ENCODE measurements around the gene DDIT3.
A peak's percentile ranks its signal among the peaks of the same experiment; 100 is the strongest.

DDIT3 gene

DNA sequence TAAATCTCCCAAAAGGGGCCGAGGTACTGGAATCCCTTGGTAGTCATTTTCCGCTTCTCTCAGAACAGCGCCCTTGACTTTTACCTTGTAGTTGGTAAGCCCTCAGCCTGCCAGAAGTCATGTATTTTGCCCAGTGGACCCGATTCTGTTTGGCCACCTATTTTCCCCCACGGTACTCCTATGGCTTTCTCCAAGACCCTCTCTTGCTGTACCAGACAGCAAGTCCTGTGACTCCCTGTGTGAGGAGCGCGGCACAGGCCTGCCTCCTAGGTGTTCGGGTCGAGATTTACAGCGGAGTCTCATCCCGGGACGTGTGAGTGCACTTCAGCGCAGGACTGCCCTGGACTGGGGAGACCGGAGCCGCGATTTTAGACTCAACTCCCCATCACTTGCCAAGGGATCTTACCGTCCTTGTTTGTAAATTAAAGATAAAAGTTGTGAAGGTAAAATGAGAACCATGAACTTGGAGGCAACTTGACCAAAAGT lies 1.3 kb upstream of the DDIT3 start:
- H3K79me2 ChIP-seq (ENCODE audit: control insufficient read depth, low read length) = peaks cover 62% of the 10 kb centered on the region

DNA sequence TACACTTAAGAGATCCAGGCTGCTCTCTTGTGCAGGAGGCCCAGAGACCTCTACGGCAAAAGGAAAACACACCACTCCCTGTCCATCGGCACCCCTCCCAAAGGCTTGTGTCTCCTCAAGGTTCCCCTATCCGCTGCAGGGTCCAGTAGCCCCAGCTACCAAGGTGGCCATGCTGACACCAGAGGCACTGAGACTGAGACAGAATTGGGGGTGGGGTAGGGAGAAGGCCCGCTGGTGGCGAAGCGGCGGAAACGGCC lies 590 bp downstream of the DDIT3 start:
- no peaks in the 10 kb centered on the region for H3K27me3 ChIP-seq (ENCODE audit: control insufficient read depth, low read length)
- H3K36me3 ChIP-seq (ENCODE audit: control insufficient read depth, low read length) = peaks cover 68% of the 10 kb centered on the region
- TF ChIP-seq, protein P1, sequence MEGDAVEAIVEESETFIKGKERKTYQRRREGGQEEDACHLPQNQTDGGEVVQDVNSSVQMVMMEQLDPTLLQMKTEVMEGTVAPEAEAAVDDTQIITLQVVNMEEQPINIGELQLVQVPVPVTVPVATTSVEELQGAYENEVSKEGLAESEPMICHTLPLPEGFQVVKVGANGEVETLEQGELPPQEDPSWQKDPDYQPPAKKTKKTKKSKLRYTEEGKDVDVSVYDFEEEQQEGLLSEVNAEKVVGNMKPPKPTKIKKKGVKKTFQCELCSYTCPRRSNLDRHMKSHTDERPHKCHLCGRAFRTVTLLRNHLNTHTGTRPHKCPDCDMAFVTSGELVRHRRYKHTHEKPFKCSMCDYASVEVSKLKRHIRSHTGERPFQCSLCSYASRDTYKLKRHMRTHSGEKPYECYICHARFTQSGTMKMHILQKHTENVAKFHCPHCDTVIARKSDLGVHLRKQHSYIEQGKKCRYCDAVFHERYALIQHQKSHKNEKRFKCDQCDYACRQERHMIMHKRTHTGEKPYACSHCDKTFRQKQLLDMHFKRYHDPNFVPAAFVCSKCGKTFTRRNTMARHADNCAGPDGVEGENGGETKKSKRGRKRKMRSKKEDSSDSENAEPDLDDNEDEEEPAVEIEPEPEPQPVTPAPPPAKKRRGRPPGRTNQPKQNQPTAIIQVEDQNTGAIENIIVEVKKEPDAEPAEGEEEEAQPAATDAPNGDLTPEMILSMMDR (IDR thresholded peaks at IDR 0.05; ENCODE audit: low read depth, low read length, poor library complexity, severe bottlenecking) = peak; percentile 13
- TF ChIP-seq EZH2phosphoT487 (IDR thresholded peaks at IDR 0.05; ENCODE audit: borderline replicate concordance, low read length) = no peak
- peaks cover 53% of the 10 kb centered on the region for H3K4me1 ChIP-seq (ENCODE audit: control insufficient read depth, low read length)
- no peaks in the 10 kb centered on the region for H3K9me3 ChIP-seq (ENCODE audit: control insufficient read depth, insufficient read depth, low read length)
- H3K4me2 ChIP-seq (ENCODE audit: low read length) = peak overlapping the region; percentile 91
- H3K79me2 ChIP-seq (ENCODE audit: control insufficient read depth, low read length) = peaks cover 54% of the 10 kb centered on the region
- no peaks in the 10 kb centered on the region for H3K9me2 ChIP-seq (replicated peaks; ENCODE audit: control insufficient read depth, low read length)
- peaks cover 37% of the 10 kb centered on the region for H3F3A ChIP-seq (ENCODE audit: control insufficient read depth, insufficient read depth)
- H3K27ac ChIP-seq (ENCODE audit: low read depth, low read length) = peak overlapping the region; percentile 70
- peaks cover 8% of the 10 kb centered on the region for H4K20me1 ChIP-seq (ENCODE audit: control insufficient read depth, insufficient read depth, low read depth, low read length)
- H3K4me3 ChIP-seq (ENCODE audit: low read length) = peak overlapping the region; percentile 95

More for the DNA sequence above, 1.3 kb upstream of the DDIT3 start:
- peaks cover 56% of the 10 kb centered on the region for H3K4me1 ChIP-seq (ENCODE audit: control insufficient read depth, low read length)
- no peaks in the 10 kb centered on the region for H3K27me3 ChIP-seq (ENCODE audit: control insufficient read depth, low read length)
- H3K4me3 ChIP-seq (ENCODE audit: low read length) = peak overlapping the region; percentile 84
- H3F3A ChIP-seq (ENCODE audit: control insufficient read depth, insufficient read depth) = peaks cover 22% of the 10 kb centered on the region
- H3K27ac ChIP-seq (ENCODE audit: low read depth, low read length) = peak overlapping the region; percentile 97
- H3K36me3 ChIP-seq (ENCODE audit: control insufficient read depth, low read length) = peaks cover 66% of the 10 kb centered on the region
- no peaks in the 10 kb centered on the region for H3K9me3 ChIP-seq (ENCODE audit: control insufficient read depth, insufficient read depth, low read length)
- TF ChIP-seq, protein P1 (IDR thresholded peaks at IDR 0.05; ENCODE audit: low read depth, low read length, poor library complexity, severe bottlenecking) = peak; percentile 7
- no peak for TF ChIP-seq EZH2phosphoT487 (IDR thresholded peaks at IDR 0.05; ENCODE audit: borderline replicate concordance, low read length)
- no peaks in the 10 kb centered on the region for H3K9me2 ChIP-seq (replicated peaks; ENCODE audit: control insufficient read depth, low read length)
- H4K20me1 ChIP-seq (ENCODE audit: control insufficient read depth, insufficient read depth, low read depth, low read length) = peaks cover 8% of the 10 kb centered on the region
- H3K4me2 ChIP-seq (ENCODE audit: low read length) = peak overlapping the region; percentile 87

DNA sequence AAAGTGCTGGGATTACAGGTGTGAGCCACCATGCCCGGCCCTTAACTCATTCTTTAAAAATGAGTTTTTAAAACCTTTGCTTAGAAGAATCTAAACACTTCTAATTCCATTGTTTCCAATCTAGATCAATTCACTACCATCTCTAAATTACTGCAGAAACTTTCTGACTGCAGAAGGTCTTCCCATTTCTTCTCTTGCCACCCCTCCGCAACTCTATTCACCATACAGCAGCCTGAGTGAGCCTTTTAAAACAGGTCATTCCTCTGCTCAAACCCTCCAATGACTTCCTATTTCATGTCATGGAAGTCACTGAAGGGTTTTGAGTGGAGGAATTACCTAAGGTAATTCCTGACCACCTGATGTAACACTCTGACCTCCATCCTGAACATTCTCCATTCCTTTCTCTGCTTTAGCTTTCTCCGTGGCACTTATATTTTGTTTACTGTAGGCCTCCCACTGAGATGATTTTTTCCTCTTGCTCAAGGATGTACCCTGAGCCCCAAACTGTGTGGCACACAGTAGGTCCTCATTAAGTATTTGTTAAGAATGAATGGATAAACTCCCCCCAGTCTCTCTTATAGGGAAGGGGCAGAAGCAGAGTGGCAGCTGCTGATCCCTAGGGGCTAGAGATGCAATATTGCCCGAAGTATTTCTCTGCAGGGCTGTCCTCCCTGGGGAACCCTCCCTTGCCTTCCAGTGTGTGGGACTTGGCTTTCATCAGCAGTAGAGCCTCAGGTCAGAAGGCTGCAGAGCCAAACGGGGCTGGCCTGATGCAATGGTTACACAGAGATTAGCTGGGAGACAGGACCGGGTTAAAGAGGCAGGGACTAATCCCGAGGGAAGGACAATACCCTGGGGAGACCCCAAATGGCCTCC lies 1.2 kb downstream of the DDIT3 start:
- Histone ChIP-seq H3K79me2 (ENCODE audit: control insufficient read depth, low read length) (peaks cover 48% of the 10 kb centered on the region), H4K20me1 (ENCODE audit: control insufficient read depth, insufficient read depth, low read depth, low read length) (peaks cover 8% of the 10 kb centered on the region), H3K36me3 (ENCODE audit: control insufficient read depth, low read length) (peaks cover 68% of the 10 kb centered on the region)

More for the DNA sequence above, 1.2 kb downstream of the DDIT3 start:
- H3K4me3 ChIP-seq (ENCODE audit: low read length) = peak overlapping the region; percentile 95
- peaks cover 41% of the 10 kb centered on the region for H3F3A ChIP-seq (ENCODE audit: control insufficient read depth, insufficient read depth)
- no peaks in the 10 kb centered on the region for H3K9me2 ChIP-seq (replicated peaks; ENCODE audit: control insufficient read depth, low read length)
- H3K27ac ChIP-seq (ENCODE audit: low read depth, low read length) = peak overlapping the region; percentile 70
- no peaks in the 10 kb centered on the region for H3K9me3 ChIP-seq (ENCODE audit: control insufficient read depth, insufficient read depth, low read length)
- H3K4me1 ChIP-seq (ENCODE audit: control insufficient read depth, low read length) = peaks cover 47% of the 10 kb centered on the region
- H3K4me2 ChIP-seq (ENCODE audit: low read length) = peak overlapping the region; percentile 91
- no peaks in the 10 kb centered on the region for H3K27me3 ChIP-seq (ENCODE audit: control insufficient read depth, low read length)
- TF ChIP-seq, protein P1 (IDR thresholded peaks at IDR 0.05; ENCODE audit: low read depth, low read length, poor library complexity, severe bottlenecking) = no peak
- TF ChIP-seq EZH2phosphoT487 (IDR thresholded peaks at IDR 0.05; ENCODE audit: borderline replicate concordance, low read length) = no peak

All from DOHH2 (cell line).